ENCODE results near the gene ARFGAP1. TPM values are rescaled to one million over a fixed set of nuclear protein-coding genes. Genes with fewer than 3 reads are reported as not detected.

The ARFGAP1 gene
- total RNA-seq, 5 donors from 2014 or later (not counting 1 experiment from before 2014, with no cell fraction given): 109 to 129 (median 122) TPM

Other genes starting within 250 kb of the ARFGAP1 start
- gene YTHDF1, start 56.7 kb upstream of the ARFGAP1 start, total RNA-seq: 10 to 100 TPM; 36.7 to 44.5 (median 42.2) TPM
- not detected for gene BIRC7, start 36.9 kb upstream of the ARFGAP1 start, total RNA-seq
- gene NKAIN4, start 18.4 kb upstream of the ARFGAP1 start, total RNA-seq: not detected
- gene COL20A1, start 20.4 kb downstream of the ARFGAP1 start, total RNA-seq: under 1 TPM in 3 of 5 donors, not detected in 2; 0.16 to 0.35 (median 0.23) TPM
- not detected for gene CHRNA4, start 88.5 kb downstream of the ARFGAP1 start, total RNA-seq
- under 1 TPM; 0.19 to 0.49 (median 0.32) TPM for gene KCNQ2, start 199.8 kb downstream of the ARFGAP1 start, total RNA-seq
- 1 to 10 TPM in 3 of 5 donors, under 1 TPM in 2; 0.50 to 3.1 (median 1.1) TPM for gene EEF1A2, start 226.3 kb downstream of the ARFGAP1 start, total RNA-seq
- gene PPDPF, start 248.0 kb downstream of the ARFGAP1 start, total RNA-seq: 100 to 1,000 TPM; 147 to 320 (median 300) TPM

Data from T-cell (primary cell).